Measurements from ENCODE around the gene PKN3.
"Not testable (repeated sequence)": the region's sequence is repeated elsewhere in the genome, so short reads cannot be mapped to it uniquely, and the experiment has no call there.

Gene PKN3

DNA sequence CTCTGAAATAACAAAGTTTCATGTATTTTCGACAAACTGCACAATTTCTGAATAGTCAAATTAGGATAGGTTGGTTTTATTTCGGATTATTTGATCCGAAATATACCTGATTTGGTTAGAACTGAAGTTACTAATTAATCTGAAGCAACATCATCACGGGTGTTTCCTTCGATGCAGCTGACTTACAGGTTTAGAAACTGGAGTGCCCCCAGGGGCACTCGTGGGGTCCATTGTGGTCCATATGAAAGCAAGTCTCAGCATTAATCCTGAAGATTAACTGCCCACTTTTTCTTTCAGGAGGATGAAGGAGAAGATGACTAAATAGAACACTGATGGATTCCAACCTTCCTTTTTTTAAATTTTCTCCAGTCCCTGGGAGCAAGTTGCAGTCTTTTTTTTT, 8.0 kb upstream of the PKN3 start:
- no peak for DNase-seq

DNA sequence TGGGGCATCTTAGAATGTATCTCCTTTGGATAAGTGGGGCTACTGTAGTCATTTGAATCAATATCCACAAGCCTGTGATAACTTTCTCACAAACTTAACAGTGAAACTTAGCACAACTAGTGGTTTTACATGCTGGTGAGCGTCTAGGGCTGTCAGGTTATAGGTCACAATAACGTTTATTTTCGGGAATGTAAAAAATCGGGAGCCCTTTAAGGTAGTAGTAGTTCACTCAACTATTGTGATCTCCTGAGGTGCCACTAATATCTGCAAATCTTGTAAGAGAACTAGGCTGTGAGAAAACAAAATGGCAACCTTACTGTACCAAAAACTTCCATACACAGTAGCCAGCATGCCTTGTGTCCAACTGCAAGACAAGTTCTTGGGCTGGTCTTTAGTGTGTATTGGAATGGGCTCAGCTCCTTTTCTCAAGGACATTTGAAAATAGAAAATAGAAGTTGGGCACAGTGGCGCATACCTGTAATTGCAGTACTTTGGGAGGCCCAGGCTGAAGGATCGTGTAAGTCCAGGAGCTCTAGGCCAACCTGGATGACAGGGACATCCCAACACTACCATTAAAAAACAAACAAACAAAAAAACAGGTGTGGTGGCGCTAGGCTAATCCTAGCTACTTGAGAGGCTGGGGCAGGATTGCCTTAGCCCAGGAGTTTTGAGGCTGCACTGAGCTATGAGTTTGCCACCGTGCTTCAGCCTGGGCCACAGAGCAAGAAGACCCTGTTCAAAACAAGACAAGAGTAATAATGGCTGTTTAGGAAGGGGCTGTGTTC, 5.2 kb upstream of the PKN3 start:
- DNase-seq = no peak

DNA sequence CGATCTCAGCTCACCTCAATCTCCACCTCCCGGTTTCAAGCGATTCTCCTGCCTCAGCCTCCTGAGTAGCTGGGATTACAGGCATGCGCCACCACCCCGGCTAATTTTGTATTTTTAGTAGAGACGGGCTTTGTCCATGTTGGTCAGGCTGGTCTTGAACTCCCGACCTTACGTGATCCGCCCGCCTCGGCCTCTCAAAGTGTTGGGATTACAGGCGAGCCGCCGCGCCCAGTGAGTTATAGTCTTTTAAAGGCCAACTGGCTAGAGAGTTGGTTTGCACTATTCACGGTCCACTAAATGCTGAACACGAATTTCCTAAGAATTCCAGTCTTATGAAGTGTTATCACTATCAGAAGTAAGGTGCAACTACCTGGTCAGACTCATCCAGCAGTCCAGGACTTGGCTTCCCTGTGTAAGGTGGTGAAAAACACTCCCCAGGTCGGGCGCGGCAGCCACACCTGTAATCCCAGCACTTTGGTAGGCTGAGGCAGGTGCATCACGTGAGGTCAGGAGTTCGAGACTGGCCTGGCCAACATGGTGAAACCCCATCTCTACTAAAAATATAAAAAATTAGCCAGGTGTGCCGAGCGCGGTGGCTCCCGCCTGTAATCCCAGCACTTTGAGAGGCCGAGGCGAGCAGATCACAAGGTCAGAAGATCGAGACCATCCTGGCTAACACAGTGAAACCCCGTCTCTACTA, 3.1 kb upstream of the PKN3 start:
- DNase-seq = not testable (repeated sequence)

DNA sequence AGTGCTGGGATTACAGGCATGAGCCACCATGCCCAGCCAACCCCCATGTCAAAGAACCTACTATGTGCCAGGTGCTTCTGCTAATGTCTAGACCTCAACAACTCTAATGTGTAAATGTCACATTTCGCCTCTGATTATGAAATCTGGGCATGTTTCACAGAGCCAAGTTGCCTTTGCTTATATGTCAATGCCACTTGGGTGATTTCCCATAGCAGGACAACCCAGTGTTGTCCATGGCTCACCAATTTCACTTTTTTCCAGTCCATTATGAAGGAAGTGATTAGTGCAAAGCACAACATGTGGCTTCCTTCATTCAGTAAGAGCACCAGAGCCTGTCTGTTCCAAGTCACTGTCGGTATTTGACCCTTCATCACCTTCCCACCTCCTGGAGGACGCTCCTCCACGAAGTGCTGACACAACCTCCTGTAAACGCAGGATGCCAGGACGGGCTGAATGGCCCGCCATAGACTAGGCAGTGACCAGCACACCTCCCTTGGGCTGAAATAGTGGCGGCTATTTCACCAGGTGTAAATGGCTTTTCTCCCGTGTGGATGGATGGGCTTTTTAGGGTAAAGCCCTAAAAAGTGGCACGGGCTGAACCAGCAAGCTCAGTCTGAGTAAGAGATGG, 962 bp upstream of the PKN3 start:
- no peak for DNase-seq

DNA sequence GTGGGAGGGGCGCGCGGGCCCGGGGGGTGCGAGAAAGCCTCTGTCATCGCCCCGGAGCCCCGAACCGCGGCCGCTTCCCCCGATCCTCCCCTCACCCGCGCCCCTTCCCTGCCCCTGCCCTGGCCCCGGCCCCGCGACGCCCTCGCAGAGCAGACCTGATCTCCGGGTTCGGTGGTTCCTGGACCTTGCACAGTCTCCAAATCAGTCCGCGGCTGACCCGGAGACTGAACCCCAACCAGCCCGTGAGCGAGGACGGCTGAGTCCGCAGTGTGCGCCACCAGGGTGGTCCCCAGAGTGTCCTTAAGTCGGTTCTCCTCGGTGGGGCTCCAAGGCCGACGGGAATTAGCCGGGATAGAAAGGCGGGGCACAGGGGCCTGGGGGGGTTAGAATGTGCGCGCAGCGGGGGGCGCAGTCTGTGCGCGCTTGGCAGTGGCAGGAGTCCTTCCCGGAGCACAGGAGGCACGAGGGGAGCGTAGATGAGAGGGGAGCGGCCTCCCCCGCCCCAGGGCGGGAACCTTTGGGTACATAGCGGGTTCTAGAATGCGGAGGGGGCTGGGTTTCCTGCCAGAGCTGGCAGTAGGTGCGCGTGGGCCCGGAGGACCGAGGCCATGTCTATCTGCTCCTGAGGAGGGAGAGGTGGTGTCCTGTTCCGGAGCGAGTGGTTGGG, 779 bp downstream of the PKN3 start:
- no peak for DNase-seq

DNA sequence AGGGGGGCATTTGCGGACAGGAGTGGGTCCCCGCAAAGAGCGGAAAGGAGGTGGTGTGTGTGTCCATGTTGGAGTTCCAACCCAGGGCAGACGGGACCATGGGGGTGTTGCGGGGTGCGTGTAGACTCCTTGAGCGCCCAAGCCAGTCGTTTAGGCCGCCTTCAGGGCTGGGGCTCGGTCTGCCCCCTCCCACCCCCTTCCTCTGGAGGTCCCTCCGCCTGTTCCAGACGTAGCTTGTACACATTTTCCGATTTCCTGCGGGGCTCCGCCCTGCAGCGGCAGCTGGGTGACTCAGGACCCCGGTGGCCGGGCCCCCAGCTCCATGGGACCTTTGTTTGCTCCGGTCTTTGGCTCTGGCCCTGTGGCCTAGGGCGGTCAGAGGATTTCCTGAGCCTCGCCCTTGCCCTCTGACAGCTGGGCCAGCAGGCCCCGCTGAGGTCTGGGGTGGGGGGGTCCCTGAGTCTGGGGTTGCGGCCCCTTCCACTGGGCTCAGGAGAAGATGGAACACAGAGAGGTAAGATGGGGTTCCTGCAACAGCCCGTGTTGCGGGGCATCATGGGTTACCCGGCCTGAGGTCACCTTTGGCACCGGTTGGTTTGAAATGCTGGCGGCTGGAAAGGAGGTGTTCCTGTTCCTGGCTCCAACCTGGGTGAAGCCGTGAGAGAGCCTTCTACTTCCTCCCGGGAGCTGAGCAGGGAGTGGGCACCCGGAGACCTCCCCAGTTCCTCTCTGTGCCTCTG, 1.5 kb downstream of the PKN3 start:
- no peak for DNase-seq

DNA sequence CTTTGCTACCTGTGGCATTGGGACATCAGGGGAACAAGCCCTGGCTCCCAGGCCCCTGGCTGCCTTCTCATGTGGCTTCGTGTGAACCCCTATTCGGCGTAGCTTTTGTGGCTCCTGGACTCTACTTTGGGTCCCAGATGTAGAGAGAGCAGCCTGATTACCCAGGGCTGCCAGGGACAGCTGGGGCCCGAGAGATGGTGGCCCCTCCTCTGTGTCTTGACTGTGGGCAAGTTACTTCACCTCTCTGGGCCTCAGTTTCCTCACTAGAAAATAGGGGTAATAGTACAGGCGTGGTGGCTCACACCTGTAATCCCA, 2.0 kb downstream of the PKN3 start:
- DNase-seq = no peak

DNA sequence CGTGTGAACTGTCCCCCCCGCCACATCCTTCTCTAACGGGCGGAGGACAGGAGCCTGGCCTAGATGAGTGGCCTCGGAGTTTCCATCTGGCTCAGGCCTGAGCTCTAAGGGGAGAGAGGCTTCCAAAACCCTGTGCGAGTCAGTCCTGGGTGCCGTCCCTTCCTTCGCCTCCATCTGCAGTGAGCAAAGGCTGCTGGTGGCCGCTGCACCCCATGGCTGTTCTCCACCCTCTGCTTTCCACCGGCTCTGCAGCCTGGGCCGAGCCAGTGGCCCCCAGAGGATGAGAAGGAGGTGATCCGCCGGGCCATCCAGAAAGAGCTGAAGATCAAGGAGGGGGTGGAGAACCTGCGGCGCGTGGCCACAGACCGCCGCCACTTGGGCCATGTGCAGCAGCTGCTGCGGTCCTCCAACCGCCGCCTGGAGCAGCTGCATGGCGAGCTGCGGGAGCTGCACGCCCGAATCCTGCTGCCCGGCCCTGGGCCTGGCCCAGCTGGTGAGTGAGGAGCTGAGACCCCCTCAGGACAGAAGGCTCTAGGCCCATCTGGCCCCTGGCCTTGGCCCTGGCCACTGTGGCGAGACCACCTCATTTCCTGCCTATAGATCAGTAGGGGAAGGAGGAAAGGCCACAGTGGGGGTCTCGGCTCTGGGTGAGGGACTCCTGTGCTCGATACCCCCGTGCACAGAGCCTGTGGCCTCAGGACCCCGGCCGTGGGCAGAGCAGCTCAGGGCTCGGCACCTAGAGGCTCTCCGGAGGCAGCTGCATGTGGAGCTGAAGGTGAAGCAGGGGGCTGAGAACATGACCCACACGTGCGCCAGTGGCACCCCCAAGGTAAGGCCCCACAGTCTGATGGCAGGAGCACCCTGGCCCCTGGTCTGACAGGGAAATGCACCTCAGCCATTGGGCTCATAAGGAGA, 3.0 kb downstream of the PKN3 start:
- DNase-seq = no peak

DNA sequence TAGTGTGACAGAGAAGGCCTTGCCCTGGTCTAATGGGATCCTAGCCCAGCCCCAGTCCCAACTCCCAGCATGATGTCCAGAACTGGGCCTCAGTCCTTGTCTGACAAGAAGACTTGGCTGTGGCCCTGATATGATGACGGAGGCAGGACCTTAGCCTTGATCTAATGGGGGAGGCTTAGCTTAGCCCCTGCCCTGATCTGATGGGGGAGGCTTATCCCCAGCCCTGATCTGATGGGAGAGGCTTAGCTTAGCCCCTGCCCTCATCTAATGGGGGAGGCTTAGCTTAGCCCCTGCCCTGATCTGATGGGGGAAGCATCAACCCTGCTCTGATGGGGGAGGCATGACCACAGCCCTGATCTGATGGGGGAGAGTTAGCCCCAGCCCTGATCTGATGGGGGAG, 3.7 kb downstream of the PKN3 start:
- DNase-seq = no peak

DNA sequence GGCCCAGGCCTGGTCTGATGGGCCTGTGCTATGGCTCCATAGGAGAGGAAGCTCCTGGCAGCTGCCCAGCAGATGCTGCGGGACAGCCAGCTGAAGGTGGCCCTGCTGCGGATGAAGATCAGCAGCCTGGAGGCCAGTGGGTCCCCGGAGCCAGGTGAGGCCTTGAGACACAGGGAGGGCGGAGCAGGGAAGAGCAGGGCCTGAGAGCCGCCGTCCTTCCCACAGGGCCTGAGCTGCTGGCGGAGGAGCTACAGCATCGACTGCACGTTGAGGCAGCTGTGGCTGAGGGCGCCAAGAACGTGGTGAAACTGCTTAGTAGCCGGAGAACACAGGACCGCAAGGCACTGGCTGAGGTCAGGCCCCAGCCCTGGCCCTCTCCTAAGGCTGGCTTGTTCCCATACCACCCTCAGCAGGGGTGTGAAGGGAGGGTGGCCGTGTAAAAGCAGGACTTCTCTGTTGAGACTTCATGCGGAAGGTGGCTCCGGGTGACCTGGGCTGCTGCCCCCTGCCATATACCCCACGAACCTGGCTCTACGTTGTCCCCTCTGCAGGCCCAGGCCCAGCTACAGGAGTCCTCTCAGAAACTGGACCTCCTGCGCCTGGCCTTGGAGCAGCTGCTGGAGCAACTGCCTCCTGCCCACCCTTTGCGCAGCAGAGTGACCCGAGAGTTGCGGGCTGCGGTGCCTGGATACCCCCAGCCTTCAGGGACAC, 4.5 kb downstream of the PKN3 start:
- DNase-seq = no peak

DNA sequence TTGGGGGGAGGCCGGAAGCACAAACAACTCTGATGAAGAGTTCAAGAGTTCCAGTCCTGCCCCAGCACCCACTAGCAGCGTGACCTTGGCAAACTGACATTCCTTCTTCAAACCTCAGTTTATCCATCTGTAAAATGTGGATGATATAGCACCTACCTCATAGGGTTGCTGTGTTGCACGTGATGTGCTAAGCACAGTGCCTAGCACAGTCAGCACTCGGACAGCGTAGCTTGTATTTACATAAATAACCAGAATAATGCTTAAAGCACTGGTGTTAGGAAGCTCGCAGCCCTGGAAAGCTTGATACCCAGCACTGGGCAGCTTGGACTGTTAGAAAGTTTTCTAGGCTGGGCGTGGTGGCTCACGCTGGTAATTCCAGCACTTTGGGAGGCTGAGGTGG, 5.1 kb downstream of the PKN3 start:
- DNase-seq = no peak

DNA sequence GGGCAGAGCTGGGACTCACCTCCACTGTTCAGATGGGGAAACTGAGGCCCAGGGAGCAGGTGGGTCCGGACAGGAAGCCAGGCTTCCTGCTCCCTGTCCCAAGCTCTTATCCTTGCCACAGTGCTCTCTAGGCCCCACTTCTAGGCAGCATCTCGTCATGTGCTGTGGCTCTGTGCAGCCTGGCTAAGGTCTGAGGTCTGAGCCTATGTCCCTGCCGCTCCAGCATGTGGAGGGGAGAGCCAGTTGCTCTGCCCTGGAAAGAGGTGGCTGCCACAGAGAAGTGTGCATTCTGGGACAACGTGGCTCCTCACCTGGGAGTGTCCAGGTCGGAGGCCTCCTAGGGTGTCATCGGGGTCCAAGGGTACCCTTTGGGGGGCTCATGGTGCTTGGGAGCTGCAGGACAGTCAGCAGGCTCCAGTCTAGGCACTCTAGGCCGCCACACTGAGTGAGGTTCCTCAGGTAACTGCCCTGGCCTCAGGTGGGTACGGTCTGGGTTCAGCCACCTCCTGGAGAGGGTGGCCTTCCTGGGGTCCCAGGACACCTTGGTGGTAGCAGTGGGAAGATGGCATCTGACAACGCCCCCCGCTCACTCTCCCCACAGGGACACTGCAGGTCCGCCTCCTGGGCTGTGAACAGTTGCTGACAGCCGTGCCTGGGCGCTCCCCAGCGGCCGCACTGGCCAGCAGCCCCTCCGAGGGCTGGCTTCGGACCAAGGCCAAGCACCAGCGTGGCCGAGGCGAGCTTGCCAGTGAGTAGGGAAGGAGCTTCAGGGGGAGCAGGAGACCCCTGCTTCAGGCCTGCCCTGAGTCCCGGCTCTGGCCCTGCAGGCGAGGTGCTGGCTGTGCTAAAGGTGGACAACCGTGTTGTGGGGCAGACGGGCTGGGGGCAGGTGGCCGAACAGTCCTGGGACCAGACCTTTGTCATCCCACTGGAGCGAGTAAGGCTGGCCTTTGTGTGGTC, 10.4 kb downstream of the PKN3 start:
- no peak for DNase-seq

DNA sequence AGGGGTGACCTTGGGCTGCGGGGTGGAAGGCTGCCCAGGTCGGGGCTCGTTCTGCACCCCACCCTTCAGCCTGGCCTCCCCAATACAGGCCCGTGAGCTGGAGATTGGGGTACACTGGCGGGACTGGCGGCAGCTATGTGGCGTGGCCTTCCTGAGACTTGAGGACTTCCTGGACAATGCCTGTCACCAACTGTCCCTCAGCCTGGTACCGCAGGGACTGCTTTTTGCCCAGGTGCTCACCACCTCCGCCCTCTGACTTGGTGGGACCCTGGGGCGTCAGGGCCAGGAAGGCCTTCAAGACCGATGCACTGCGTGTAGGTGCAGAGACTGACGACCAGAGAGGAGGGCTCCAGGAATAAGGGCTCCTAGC, 11.1 kb downstream of the PKN3 start:
- no peak for DNase-seq

DNA sequence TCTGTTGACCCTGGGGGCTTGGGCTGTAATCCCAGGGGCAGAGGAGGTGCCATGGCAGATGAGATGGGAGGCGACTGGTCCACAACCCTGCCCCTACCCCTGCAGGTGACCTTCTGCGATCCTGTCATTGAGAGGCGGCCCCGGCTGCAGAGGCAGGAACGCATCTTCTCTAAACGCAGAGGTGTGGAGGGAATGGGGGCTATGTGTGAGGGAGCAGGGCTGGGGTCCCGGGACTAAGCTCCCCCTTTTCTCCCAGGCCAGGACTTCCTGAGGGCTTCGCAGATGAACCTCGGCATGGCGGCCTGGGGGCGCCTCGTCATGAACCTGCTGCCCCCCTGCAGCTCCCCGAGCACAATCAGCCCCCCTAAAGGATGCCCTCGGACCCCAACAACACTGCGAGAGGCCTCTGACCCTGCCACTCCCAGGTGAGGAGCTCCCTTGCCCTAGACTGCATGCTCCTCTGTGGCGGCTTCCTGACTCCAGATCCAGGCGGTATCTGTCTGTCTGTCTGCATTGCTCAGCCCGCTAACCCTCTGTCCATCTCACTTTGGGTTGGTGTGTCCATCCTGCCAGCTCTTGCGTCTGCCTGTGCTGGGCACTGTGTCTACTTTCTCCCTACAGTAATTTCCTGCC, 11.8 kb downstream of the PKN3 start:
- no peak for DNase-seq

DNA sequence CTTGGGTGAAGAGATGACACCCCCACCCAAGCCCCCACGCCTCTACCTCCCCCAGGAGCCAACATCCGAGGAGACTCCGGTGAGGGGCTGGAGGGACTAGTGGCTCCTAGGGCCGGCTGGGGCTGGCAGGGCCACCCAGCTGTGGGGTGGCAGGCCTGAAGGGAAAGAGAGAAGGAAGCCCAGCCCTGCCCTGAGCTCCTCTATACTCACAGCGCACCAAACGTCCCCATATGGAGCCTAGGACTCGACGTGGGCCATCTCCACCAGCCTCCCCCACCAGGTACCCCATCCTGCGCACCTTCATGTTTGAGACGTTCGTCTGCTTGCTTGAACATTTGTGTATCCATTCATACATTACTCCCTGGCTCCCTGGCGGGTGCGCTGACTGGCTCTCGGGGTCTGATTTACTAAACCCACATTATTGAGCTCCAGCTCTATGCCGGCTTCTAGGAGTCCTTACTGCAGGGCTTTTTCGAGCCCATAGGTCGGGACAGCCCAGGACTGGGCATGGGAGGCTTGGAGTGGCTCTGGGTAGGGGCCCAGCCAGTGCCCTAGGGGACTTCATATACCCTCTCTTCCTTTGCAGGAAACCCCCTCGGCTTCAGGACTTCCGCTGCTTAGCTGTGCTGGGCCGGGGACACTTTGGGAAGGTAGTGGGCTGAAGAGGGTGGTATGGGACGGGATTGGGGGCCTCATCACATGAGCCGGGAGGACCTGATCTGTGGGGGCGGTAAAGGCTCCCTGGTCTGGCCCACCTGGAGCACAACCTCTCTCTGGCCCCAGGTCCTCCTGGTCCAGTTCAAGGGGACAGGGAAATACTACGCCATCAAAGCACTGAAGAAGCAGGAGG, 12.5 kb downstream of the PKN3 start:
- no peak for DNase-seq

DNA sequence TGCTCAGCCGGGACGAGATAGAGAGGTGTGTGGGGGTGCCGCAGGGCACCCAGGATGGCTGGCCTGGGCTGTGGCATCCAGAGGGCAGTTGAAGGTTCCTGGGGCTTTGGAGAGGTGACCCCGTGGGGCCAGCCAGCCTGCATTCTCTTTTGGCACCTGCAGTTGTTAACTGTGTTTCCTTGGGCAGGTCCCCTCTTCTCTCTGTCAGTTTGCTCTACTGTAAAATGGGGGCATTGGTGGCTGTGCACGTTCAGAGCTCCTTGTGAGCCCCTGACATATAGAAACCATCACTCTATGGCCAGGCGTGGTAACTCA, 13.1 kb downstream of the PKN3 start:
- DNase-seq = no peak

DNA sequence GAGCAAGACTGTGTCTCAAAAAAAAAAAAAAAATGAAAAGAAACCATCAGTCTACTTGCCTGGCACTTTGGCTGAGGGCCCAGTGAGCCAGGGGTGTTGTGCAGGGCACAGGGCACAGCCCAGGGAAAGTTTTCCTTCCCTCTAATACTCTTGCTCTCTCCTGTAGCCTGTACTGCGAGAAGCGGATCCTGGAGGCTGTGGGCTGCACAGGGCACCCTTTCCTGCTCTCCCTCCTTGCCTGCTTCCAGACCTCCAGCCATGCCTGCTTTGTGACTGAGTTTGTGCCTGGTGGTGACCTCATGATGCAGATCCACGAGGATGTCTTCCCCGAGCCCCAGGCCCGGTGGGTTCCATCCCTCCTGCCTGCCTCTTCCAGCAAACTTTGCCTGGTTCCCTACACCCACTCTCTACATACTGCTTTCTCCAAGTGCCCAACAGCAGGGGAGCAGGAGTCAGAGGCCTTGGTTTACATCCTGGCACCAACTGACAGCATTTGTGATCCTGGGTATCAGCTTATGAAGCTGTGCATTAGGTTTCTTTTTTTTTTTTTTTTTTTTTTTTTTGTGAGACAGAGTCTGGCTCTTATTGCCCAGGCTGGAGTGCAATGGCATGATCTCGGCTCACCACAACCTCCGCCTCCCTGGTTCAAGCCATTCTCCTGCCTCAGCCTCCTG, 14.4 kb downstream of the PKN3 start:
- no peak for DNase-seq

DNA sequence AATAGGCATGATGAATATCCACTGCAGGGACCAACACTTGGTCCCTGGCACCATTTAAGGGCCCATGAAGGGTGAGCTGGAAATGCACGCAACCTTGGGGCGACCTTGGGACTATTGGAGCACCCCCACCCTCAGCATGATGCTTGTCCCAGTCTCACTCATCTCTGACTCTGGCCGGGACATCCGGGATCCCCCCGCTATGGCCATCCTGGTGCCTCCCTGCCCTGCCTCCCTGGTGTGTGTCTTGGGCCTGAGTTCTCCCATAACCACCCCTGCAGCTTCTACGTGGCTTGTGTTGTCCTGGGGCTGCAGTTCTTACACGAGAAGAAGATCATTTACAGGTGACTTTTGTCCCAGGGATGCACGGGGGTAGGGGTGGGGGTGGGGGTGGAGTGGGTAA, 15.7 kb downstream of the PKN3 start:
- no peak for DNase-seq

Data from NCI-H1417 treated with DMSO at 0.1 percent for 48 hours (cell line).